Naive thymus-derived CD8-positive, alpha-beta T cell (primary cell): Measurements from ENCODE around the gene PRKAR1B. TPM values are rescaled to one million over a fixed set of nuclear protein-coding genes. Genes with fewer than 3 reads are reported as not detected.
"Not testable (repeated sequence)": the region's sequence is repeated elsewhere in the genome, so short reads cannot be mapped to it uniquely, and the experiment has no call there.

Source experiments
- ATAC-seq, 2 donors: fragments of 150-1000 bp; cut with Tn5 transposase in 1 of 2; sonication (Bioruptor Pico), chemical (Tn5 transposase) in 1 of 2; 1 replicate in 1 of 2; 2 replicates in 1 of 2; pipeline ENCODE4 v1.10.0; 2021; ENCODE audit warnings: mild to moderate bottlenecking in 2 of 2, moderate library complexity in 2 of 2
- POLR2A ChIA-PET: fragments of 350-600 bp; sonication (Branson Sonifier 250); formaldehyde crosslinking; loops from one replicate; lab custom pipeline; 2021; ENCODE audit warnings: antibody characterized with exemption; lab: Charles Lee
- DNase-seq, 10 donors: peaks; one replicate each; pipeline versions ENCODE4 v3.0.0 to v3.0.0-alpha.2; 2020 to 2022
- H3K27ac Mint-ChIP-seq, 10 donors: one replicate each; pipeline ENCODE4 v1.8.0; 2020 to 2022; ENCODE audit warnings: mild to moderate bottlenecking in 10 of 10, mixed read lengths in 10 of 10, moderate library complexity in 4 of 10, inconsistent platforms in 1 of 10
- H3K27me3 Mint-ChIP-seq, 5 donors: one replicate each; pipeline ENCODE4 v1.8.0; 2021 to 2022; ENCODE audit warnings: mixed read lengths in 5 of 5
- H3K36me3 Mint-ChIP-seq, 3 donors: one replicate each; pipeline ENCODE4 v1.8.0; 2020 to 2022; ENCODE audit warnings: mixed read lengths in 3 of 3, mild to moderate bottlenecking in 2 of 3, inconsistent platforms in 1 of 3
- H3K4me1 Mint-ChIP-seq, 4 donors: one replicate each; pipeline ENCODE4 v1.8.0; 2021 to 2022; ENCODE audit warnings: mixed read lengths in 4 of 4
- H3K4me3 Mint-ChIP-seq, 10 donors: one replicate each; pipeline ENCODE4 v1.8.0; 2020 to 2022; ENCODE audit warnings: mild to moderate bottlenecking in 10 of 10, mixed read lengths in 10 of 10, moderate library complexity in 6 of 10, inconsistent platforms in 1 of 10
- H3K9me3 Mint-ChIP-seq, 9 donors: one replicate each; pipeline ENCODE4 v1.8.0; 2020 to 2022; ENCODE audit warnings: mixed read lengths in 9 of 9, mild to moderate bottlenecking in 3 of 9, inconsistent platforms in 1 of 9, moderate library complexity in 1 of 9
- polyA plus RNA-seq, 3 donors: library from polyadenylated mRNA; unstranded; fragments of 300-500 nt; fragmentation: Illumina TruSeq; gene quantifications; one replicate each; pipeline ENCODE4 v1.2.3, GENCODE V29; 2021
- total RNA-seq, 8 experiments: library from RNA in 2 of 8; stranded (reverse) in 2 of 8; gene quantifications; one replicate each; pipeline ENCODE4 v1.2.3 and lab custom pipeline; 2021 to 2026

The PRKAR1B gene
- total and polyA plus RNA-seq, 5 experiments from 2014 or later, result 14.6 to 47.3 (median 35.4) TPM

DNA sequence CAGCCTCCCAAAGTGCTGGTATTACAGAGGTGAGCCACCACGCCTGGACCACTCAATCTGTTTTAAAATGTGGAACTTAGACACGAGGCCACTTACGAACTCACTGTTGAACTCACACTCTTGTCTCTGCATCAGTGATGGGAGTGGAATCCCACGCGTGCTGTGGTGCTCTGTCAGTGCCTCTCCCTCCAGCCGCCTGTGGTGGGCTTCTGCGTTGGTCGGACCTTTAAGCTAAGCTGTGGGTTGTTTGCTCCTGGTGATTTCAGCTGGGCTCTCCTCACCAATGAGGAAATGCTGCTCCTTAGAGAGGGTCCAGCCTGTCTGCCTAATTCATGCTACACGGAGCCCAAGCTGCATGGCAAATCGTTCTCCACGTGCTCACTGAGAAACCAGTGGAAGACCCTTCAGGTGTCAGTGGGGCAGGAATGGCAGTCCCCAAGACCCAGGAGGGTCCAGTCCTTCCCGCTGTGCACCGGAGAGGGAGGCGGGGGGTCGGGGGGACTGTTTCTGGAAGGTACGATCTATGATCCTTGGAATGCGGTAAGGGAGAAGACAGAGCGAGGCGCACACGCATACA is 17.9 kb upstream of the PRKAR1B start:
- Mint-ChIP-seq H3K4me1 (peaks cover 0 to 5% (median 2%) of the 10 kb centered on the region in 4 donors), H3K36me3 (peaks cover 0 to 23% (median 22%) of the 10 kb centered on the region in 3 donors)
- ATAC-seq, result no peak

DNA sequence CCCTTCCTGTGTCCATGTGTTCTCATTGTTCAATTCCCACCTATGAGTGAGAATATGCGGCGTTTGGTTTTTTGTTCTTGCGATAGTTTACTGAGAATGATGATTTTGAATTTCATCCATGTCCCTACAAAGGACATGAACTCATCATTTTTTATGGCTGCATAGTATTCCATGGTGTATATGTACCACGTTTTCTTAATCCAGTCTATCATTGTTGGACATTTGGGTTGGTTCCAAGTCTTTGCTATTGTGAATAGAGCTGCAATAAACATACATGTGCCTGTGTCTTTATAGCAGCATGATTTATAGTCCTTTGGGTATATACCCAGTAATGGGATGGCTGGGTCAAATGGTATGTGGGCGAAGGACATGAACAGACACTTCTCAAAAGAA is 17.0 kb upstream of the PRKAR1B start:
- POLR2A ChIA-PET, DNase-seq, H3K9me3 Mint-ChIP-seq, ATAC-seq, H3K27me3 Mint-ChIP-seq, H3K4me3 Mint-ChIP-seq, H3K4me1 Mint-ChIP-seq, H3K27ac Mint-ChIP-seq: not testable (repeated sequence)
- H3K36me3 Mint-ChIP-seq, result peaks cover 0 to 23% (median 22%) of the 10 kb centered on the region in 3 donors

More for the DNA sequence above, 17.9 kb upstream of the PRKAR1B start:
- no peaks in the 10 kb centered on the region for H3K9me3 Mint-ChIP-seq
- H3K27me3 Mint-ChIP-seq, result no peaks in the 10 kb centered on the region
- no peak overlapping the region for H3K4me3 Mint-ChIP-seq
- POLR2A ChIA-PET, result no interaction called here
- H3K27ac Mint-ChIP-seq, result peak overlapping the region in 1 of 10 donors; percentile 76
- DNase-seq, result peak in 1 of 10 donors; percentile 28

DNA sequence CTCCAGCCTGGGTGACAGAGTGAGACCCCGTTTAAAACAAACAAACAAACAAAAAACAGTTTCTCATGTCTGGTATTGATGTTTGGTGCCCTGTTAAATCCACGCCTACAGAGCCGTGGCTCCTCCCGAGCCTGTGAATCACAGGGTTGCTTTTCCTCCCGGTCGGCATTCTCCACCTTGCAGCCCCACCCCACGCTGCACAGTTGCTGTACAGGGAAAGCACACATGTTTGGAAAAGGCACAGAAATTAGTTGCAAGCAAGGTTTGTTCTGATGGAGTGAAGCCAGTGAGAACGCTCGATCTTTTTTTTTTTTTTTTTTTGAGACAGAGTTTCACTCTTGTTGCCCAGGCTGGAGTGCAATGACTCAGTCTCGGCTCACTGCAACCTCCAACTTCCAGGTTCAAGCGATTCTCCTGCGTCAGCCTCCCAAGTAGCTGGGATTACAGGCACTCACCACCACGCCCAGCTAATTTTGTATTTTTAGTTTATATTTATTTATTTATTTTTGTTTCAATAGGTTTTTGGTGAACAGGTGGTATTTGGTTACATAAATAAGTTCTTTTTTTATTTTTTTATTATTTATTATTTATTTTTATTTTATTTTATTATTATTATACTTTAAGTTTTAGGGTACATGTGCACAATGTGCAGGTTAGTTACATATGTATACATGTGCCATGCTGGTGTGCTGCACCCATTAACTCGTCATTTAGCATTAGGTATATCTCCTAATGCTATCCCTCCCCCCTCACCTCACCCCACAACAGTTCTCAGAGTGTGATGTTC is 16.5 kb upstream of the PRKAR1B start:
- H3K9me3 Mint-ChIP-seq, H3K27me3 Mint-ChIP-seq, DNase-seq, H3K27ac Mint-ChIP-seq, H3K4me3 Mint-ChIP-seq, ATAC-seq, POLR2A ChIA-PET, H3K4me1 Mint-ChIP-seq: not testable (repeated sequence)
- peaks cover 0 to 24% (median 23%) of the 10 kb centered on the region in 3 donors for H3K36me3 Mint-ChIP-seq

DNA sequence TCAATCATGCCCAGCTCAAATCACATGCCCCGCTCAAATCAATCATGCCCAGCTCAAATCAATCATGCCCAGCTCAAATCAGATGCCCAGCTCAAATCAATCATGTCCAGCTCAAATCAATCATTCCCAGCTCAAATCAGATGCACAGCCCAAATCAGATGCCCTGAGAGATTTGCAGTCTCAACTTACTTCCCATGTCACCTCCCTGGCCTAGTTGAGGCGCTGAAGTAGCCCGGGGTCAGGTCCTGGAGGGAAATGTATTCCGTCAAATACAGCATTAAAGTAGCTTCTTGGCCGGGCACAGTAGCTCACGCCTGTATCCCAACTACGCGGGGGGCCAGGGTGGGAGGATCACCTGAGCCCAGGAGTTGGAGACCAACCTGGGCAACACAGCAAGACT is 15.7 kb upstream of the PRKAR1B start:
- DNase-seq (no peak), ATAC-seq (no peak)
- Mint-ChIP-seq H3K27me3 (no peaks in the 10 kb centered on the region), H3K27ac (peak overlapping the region in 1 of 10 donors; percentile 39), H3K36me3 (peaks cover 0 to 29% (median 23%) of the 10 kb centered on the region in 3 donors), H3K4me1 (peaks cover 2 to 7% (median 6%) of the 10 kb centered on the region in 4 donors), H3K4me3 (no peak overlapping the region), H3K9me3 (no peaks in the 10 kb centered on the region)
- POLR2A ChIA-PET, result no interaction called here

DNA sequence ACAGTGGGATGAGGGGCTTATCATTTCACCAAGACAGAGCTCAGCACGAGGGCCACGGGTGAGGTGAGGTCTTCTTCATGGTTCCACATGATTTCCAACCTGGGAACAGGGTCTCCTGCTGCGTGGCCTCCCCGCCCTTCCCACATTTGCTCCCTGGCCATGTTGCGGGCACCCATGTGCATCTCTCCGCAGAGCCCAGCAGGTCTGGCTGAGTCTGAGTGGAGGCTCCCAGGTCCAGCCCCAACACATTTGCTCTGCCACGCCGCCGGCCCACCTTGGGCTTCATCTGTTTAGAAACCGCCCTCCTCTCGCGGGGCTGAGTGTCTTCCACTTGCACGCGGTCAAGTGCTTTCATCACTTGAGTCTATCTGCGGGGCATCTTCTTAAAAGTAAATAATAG is 14.8 kb upstream of the PRKAR1B start:
- DNase-seq (no peak), ATAC-seq (no peak)
- Mint-ChIP-seq H3K4me1 (peaks cover 8 to 14% (median 10%) of the 10 kb centered on the region in 4 donors), H3K9me3 (no peaks in the 10 kb centered on the region), H3K36me3 (peaks cover 0 to 31% (median 23%) of the 10 kb centered on the region in 3 donors), H3K27ac (no peak overlapping the region), H3K27me3 (no peaks in the 10 kb centered on the region), H3K4me3 (no peak overlapping the region)
- POLR2A ChIA-PET, result interaction anchor here (0.5 kb wide), 1 partner anchor 54 kb away, joined by 3 read pairs; no protein-coding TSS in a partner anchor

DNA sequence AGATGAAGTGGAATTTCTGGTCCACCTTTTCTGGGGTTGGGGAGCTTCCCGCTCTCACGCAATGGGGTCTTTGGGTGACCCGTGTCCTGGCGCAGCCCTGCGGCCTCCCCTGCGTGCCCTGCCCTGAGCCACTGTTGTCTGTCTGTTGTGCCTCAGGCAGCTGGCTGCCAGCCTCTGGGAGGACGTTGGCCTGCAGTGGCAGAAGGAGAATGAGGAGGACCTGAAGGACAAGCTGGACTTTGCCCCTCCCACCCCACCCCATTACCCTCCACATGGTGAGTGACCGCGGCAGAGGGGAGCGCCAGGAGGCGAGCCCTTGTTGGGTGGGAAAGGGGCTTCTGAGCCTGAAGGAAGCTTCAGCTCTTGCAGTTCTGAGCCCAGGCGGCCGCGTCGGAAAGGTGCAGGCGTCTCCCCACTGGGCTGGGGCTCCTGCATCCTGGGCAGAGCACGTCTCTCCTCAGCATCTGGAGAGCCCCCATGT is 14.2 kb upstream of the PRKAR1B start:
- Mint-ChIP-seq H3K4me1 (peaks cover 8 to 14% (median 10%) of the 10 kb centered on the region in 4 donors), H3K36me3 (peaks cover 0 to 31% (median 23%) of the 10 kb centered on the region in 3 donors), H3K9me3 (no peaks in the 10 kb centered on the region), H3K27me3 (no peaks in the 10 kb centered on the region), H3K4me3 (no peak overlapping the region), H3K27ac (no peak overlapping the region)
- POLR2A ChIA-PET, result no interaction called here
- DNase-seq (no peak), ATAC-seq (no peak)

DNA sequence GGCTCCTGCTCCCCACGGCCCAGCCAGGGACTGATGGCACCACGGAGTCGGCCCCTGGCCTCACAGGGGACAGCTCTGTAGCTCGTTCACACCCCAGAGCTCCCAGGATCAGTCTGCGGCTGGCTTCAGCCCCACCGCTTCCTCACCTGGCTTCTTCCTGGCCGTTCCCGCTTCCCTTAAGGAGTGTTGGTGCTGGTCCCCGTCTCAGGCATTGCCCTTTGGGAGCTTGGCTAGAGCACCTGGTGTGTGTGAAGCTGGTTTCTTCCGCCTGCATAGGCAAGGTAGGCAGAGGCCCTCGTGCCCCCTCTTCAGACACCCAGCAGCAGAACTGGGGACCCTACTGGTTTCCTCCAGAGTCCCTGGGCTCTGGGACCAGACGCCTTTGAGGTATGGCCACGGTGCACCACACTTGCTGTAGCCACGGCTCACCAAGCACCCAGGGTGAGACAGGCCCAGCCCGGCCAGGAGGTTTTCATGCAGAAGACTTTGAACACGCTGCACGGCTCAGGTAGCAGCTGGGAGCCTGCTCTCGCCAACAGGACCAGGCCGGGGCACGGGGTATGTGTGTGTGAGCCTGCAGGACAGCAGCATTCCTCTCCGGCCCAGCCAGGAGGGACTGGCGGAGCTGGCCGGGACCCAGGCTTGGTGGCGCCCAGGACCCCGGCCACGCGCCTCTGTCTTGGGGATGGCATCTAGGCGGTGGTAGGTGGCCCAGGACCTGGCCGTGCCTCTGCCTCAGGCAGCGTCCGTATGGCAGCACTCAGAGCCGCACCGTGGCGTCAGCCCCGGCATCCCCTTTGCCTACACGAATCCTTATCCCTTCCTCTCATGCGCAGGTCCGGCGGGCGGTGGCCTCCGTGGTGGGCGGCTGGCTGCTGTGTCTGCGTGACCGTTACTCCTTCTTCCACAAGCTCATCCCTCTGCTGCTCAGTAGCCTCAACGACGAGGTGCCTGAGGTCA is 13.2 kb upstream of the PRKAR1B start:
- ATAC-seq, result no peak
- Mint-ChIP-seq H3K27me3 (no peaks in the 10 kb centered on the region), H3K4me3 (no peak overlapping the region), H3K9me3 (no peaks in the 10 kb centered on the region), H3K36me3 (peaks cover 0 to 29% (median 22%) of the 10 kb centered on the region in 3 donors), H3K27ac (peak overlapping the region in 2 of 10 donors; percentile 49 to 68), H3K4me1 (peaks cover 8 to 14% (median 10%) of the 10 kb centered on the region in 4 donors)
- no peak for DNase-seq
- POLR2A ChIA-PET, result interaction anchor here (0.6 kb wide), 1 partner anchor 225 kb away, joined by 4 read pairs; no protein-coding TSS in a partner anchor

DNA sequence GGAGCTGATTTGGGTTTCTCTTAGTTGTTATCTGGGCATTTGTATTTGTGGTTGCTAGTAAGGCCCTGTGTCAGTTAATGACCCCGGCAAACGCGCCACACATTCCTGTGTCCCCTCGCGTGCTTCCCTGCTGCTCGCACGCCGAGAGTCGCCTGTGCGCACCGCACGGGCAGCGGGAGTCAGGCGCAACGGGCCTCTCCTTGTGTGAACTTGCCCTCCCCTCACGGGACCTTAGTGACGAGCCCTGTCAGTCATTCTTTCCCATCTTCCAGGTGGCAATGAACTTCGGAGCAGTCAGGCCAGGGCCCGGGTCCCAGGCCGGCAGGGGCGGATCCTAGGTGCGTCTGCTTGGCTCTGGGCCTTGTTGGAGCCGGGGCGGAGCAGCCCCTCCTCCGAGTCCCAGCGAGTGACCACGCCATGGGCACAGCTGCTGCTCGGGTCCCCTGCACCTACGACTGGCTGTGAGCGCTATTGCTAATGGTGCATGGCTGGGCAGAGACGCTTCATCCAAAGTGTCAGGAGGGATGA is 12.4 kb upstream of the PRKAR1B start:
- H3K36me3 Mint-ChIP-seq, result peaks cover 0 to 28% (median 16%) of the 10 kb centered on the region in 3 donors
- no peaks in the 10 kb centered on the region for H3K27me3 Mint-ChIP-seq
- no peak for DNase-seq
- POLR2A ChIA-PET, result interaction anchor here (0.6 kb wide), 1 partner anchor 224 kb away, joined by 4 read pairs; no protein-coding TSS in a partner anchor
- no peaks in the 10 kb centered on the region for H3K9me3 Mint-ChIP-seq
- no peak overlapping the region for H3K4me3 Mint-ChIP-seq
- H3K27ac Mint-ChIP-seq, result peak overlapping the region in 1 of 10 donors; percentile 50
- ATAC-seq, result no peak
- H3K4me1 Mint-ChIP-seq, result peaks cover 8 to 14% (median 10%) of the 10 kb centered on the region in 4 donors

DNA sequence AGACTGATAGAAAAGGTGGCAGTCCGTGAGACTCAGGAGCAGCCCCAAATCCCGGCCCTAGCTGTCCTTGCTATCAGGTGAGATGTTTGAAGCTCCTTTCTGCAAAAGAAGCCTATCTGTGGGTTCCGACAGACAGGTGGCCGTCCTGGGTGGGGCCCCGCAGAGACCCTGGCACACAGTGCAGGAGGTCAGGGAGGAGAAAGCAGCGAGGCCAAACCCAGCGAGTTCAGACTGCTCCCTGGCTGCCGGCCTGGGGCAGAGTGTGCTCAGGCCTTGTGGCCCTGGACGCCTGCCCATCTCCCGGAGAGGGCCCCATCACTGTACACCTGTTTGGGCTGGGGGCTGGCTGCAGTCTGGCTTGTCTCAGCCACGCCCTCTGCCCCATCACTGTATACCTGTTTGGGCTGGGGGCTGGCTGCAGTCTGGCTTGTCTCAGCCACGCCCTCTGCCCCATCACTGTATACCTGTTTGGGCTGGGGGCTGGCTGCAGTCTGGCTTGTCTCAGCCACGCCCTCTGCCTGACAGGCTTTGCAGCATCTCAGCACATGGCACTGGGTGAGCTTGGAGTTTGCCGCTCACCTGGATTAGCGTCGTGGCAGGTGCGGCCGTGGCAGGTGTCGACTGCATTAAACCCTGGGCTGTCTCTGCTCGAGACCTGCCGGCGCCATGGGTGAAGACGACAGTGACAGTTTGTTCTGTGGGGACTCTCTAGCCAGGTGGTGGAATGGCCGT is 11.8 kb upstream of the PRKAR1B start:
- Mint-ChIP-seq H3K27ac (no peak overlapping the region), H3K27me3 (no peaks in the 10 kb centered on the region), H3K4me3 (no peak overlapping the region), H3K4me1 (peaks cover 8 to 14% (median 10%) of the 10 kb centered on the region in 4 donors), H3K9me3 (peaks cover 0 to 2% (median 0%) of the 10 kb centered on the region in 9 donors), H3K36me3 (peaks cover 0 to 28% (median 11%) of the 10 kb centered on the region in 3 donors)
- POLR2A ChIA-PET, result no interaction called here
- DNase-seq, result no peak
- ATAC-seq, result no peak

DNA sequence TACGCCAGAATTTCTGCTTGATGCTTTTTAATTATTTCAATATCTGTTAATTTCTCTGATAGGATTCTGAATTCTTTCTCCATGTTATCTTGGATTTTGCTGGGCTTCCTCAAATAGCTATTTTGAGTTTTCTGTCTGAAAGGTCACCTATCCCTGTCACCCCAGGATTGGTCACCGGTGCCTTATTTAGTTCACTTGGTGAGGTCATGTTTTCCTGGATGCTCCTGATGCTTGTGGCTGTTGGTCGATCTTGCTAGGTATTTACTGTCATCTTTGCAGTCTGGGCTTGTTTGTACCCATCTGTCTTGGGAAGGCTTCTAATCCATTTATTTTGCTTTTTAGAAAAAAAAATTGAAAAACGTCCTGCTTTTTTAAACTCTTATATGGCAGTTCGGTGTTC is 11.2 kb upstream of the PRKAR1B start:
- no peak for DNase-seq
- Mint-ChIP-seq H3K27me3 (no peaks in the 10 kb centered on the region), H3K4me3 (no peak overlapping the region), H3K9me3 (peaks cover 0 to 8% (median 0%) of the 10 kb centered on the region in 9 donors), H3K4me1 (peaks cover 8 to 14% (median 10%) of the 10 kb centered on the region in 4 donors), H3K27ac (peak overlapping the region in 1 of 10 donors; percentile 70), H3K36me3 (peaks cover 0 to 28% (median 10%) of the 10 kb centered on the region in 3 donors)
- no peak for ATAC-seq
- POLR2A ChIA-PET, result no interaction called here

DNA sequence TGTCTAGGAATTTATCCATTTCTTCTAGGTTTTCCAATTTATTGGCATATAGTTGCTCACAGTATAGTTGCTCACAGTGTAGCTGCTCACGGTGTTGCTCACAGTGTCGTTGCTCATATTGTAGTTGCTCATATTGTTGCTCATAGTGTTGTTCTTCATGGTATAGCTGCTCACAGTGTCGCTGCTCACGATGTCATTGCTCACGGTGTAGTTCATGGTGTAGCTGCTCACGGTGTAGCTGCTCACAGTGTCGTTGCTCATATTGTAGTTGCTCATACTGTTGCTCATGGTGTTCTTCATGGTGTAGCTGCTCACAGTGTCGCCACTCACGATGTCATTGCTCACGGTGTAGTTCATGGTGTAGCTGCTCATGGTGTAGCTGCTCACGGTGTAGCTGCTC is 7.7 kb upstream of the PRKAR1B start:
- Mint-ChIP-seq H3K4me1 (peaks cover 8 to 21% (median 11%) of the 10 kb centered on the region in 4 donors), H3K27ac (no peak overlapping the region), H3K27me3 (no peaks in the 10 kb centered on the region), H3K36me3 (peaks cover 0 to 26% (median 7%) of the 10 kb centered on the region in 3 donors), H3K4me3 (no peak overlapping the region), H3K9me3 (peaks cover 0 to 10% (median 0%) of the 10 kb centered on the region in 9 donors)
- POLR2A ChIA-PET, result no interaction called here
- ATAC-seq (no peak), DNase-seq (no peak)
